ENCODE data around the gene TMEM61.

- TF ChIP-seq CTCF (IDR thresholded peaks at IDR 0.05) = no peak
- no peak for TF ChIP-seq POLR2A (IDR thresholded peaks at IDR 0.05)
- TF ChIP-seq POLR2AphosphoS5 (IDR thresholded peaks at IDR 0.05) = no peak
- TF ChIP-seq EP300 (IDR thresholded peaks at IDR 0.05) = no peak
Measured at GRCh38 chr1:54953846-54954245, 26.6 kb upstream of the TMEM61 start.

Data from upper lobe of left lung (tissue), 4 donors.